Activated T-cell treated with anti-CD3 and anti-CD28 coated beads, Interleukin-2, amount 50 U/mL, for 24 hours (primary cell): ENCODE measurements around the gene COX6A2.

Experiments used
- DNase-seq: peaks from one replicate; pipeline ENCODE4 v3.0.0-alpha.2; 2020
- H3K27ac Mint-ChIP-seq: 2 replicates; pipeline ENCODE4 v1.8.0; 2020; ENCODE audit warnings: mild to moderate bottlenecking, mixed read lengths
- H3K27me3 Mint-ChIP-seq: 2 replicates; pipeline ENCODE4 v1.8.0; 2020; ENCODE audit warnings: mixed read lengths
- H3K36me3 Mint-ChIP-seq: 2 replicates; pipeline ENCODE4 v1.8.0; 2020; ENCODE audit warnings: low read depth, mixed read lengths
- H3K4me1 Mint-ChIP-seq: 2 replicates; pipeline ENCODE4 v1.8.0; 2020; ENCODE audit warnings: low read depth, mixed read lengths
- H3K4me3 Mint-ChIP-seq: 2 replicates; pipeline ENCODE4 v1.8.0; 2020; ENCODE audit warnings: mild to moderate bottlenecking, moderate library complexity, mixed read lengths
- H3K9me3 Mint-ChIP-seq: 2 replicates; pipeline ENCODE4 v1.8.0; 2020; ENCODE audit warnings: mixed read lengths

COX6A2 gene

GRCh38 chr16:31412750-31413149, 15.4 kb downstream of the COX6A2 start:
- H3K4me3 Mint-ChIP-seq, result no peak overlapping the region
- peaks cover 3% of the 10 kb centered on the region for H3K27me3 Mint-ChIP-seq
- H3K27ac Mint-ChIP-seq, result no peak overlapping the region
- H3K4me1 Mint-ChIP-seq, result peaks cover 7% of the 10 kb centered on the region
- H3K36me3 Mint-ChIP-seq, result no peaks in the 10 kb centered on the region
- no peaks in the 10 kb centered on the region for H3K9me3 Mint-ChIP-seq
- no peak for DNase-seq

- DNase-seq, result no peak
- H3K27me3 Mint-ChIP-seq, result peaks cover under 1% of the 10 kb centered on the region
- H3K9me3 Mint-ChIP-seq, result no peaks in the 10 kb centered on the region
- H3K4me3 Mint-ChIP-seq, result no peak overlapping the region
- no peaks in the 10 kb centered on the region for H3K36me3 Mint-ChIP-seq
- H3K27ac Mint-ChIP-seq, result no peak overlapping the region
- peaks cover 7% of the 10 kb centered on the region for H3K4me1 Mint-ChIP-seq
Observed at GRCh38 chr16:31411024-31411844, 16.9 kb downstream of the COX6A2 start.

- no peaks in the 10 kb centered on the region for H3K27me3 Mint-ChIP-seq
- H3K36me3 Mint-ChIP-seq, result no peaks in the 10 kb centered on the region
- H3K4me1 Mint-ChIP-seq, result peaks cover 5% of the 10 kb centered on the region
- DNase-seq, result no peak
- H3K4me3 Mint-ChIP-seq, result no peak overlapping the region
- no peak overlapping the region for H3K27ac Mint-ChIP-seq
- H3K9me3 Mint-ChIP-seq, result no peaks in the 10 kb centered on the region
Observed at GRCh38 chr16:31410082-31410481, 18.1 kb downstream of the COX6A2 start.

GRCh38 chr16:31409433-31409832, 18.7 kb downstream of the COX6A2 start:
- H3K9me3 Mint-ChIP-seq, result no peaks in the 10 kb centered on the region
- no peak overlapping the region for H3K4me3 Mint-ChIP-seq
- H3K36me3 Mint-ChIP-seq, result no peaks in the 10 kb centered on the region
- H3K27ac Mint-ChIP-seq, result no peak overlapping the region
- H3K4me1 Mint-ChIP-seq, result peaks cover under 1% of the 10 kb centered on the region
- no peak for DNase-seq
- no peaks in the 10 kb centered on the region for H3K27me3 Mint-ChIP-seq

GRCh38 chr16:31407406-31407805, 20.8 kb downstream of the COX6A2 start:
- Mint-ChIP-seq H3K27ac (no peak overlapping the region), H3K36me3 (no peaks in the 10 kb centered on the region), H3K9me3 (no peaks in the 10 kb centered on the region), H3K4me1 (peaks cover 8% of the 10 kb centered on the region), H3K4me3 (no peak overlapping the region), H3K27me3 (no peaks in the 10 kb centered on the region)
- no peak for DNase-seq

GRCh38 chr16:31404353-31405064, 23.7 kb downstream of the COX6A2 start:
- Mint-ChIP-seq H3K4me3 (no peak overlapping the region), H3K36me3 (no peaks in the 10 kb centered on the region), H3K27me3 (no peaks in the 10 kb centered on the region), H3K9me3 (peaks cover 4% of the 10 kb centered on the region), H3K27ac (no peak overlapping the region), H3K4me1 (peaks cover 12% of the 10 kb centered on the region)
- DNase-seq, result no peak

- H3K4me3 Mint-ChIP-seq, result no peak overlapping the region
- DNase-seq, result no peak
- peaks cover 10% of the 10 kb centered on the region for H3K9me3 Mint-ChIP-seq
- H3K4me1 Mint-ChIP-seq, result peaks cover 13% of the 10 kb centered on the region
- no peak overlapping the region for H3K27ac Mint-ChIP-seq
- H3K27me3 Mint-ChIP-seq, result no peaks in the 10 kb centered on the region
- no peaks in the 10 kb centered on the region for H3K36me3 Mint-ChIP-seq
Observed at GRCh38 chr16:31403590-31404352, 24.4 kb downstream of the COX6A2 start.

GRCh38 chr16:31402687-31403086, 25.5 kb downstream of the COX6A2 start:
- Mint-ChIP-seq H3K27ac (no peak overlapping the region), H3K4me1 (peaks cover 13% of the 10 kb centered on the region), H3K27me3 (no peaks in the 10 kb centered on the region), H3K36me3 (no peaks in the 10 kb centered on the region), H3K9me3 (peaks cover 12% of the 10 kb centered on the region), H3K4me3 (no peak overlapping the region)
- no peak for DNase-seq

GRCh38 chr16:31401436-31401835, 26.7 kb downstream of the COX6A2 start:
- H3K27ac Mint-ChIP-seq, result no peak overlapping the region
- DNase-seq, result no peak
- H3K4me3 Mint-ChIP-seq, result no peak overlapping the region
- peaks cover 13% of the 10 kb centered on the region for H3K4me1 Mint-ChIP-seq
- peaks cover 12% of the 10 kb centered on the region for H3K9me3 Mint-ChIP-seq
- no peaks in the 10 kb centered on the region for H3K36me3 Mint-ChIP-seq
- no peaks in the 10 kb centered on the region for H3K27me3 Mint-ChIP-seq

GRCh38 chr16:31400191-31400590, 28.0 kb downstream of the COX6A2 start:
- Mint-ChIP-seq H3K27me3 (no peaks in the 10 kb centered on the region), H3K9me3 (peaks cover 12% of the 10 kb centered on the region), H3K36me3 (no peaks in the 10 kb centered on the region), H3K4me3 (no peak overlapping the region), H3K4me1 (peaks cover 13% of the 10 kb centered on the region), H3K27ac (no peak overlapping the region)
- no peak for DNase-seq

GRCh38 chr16:31397701-31398100, 30.5 kb downstream of the COX6A2 start:
- no peak overlapping the region for H3K27ac Mint-ChIP-seq
- H3K27me3 Mint-ChIP-seq, result no peaks in the 10 kb centered on the region
- peaks cover 9% of the 10 kb centered on the region for H3K4me1 Mint-ChIP-seq
- H3K9me3 Mint-ChIP-seq, result peaks cover 12% of the 10 kb centered on the region
- H3K4me3 Mint-ChIP-seq, result no peak overlapping the region
- no peaks in the 10 kb centered on the region for H3K36me3 Mint-ChIP-seq
- DNase-seq, result no peak

GRCh38 chr16:31397096-31397660, 31.0 kb downstream of the COX6A2 start:
- Mint-ChIP-seq H3K9me3 (peaks cover 12% of the 10 kb centered on the region), H3K4me1 (peaks cover 6% of the 10 kb centered on the region), H3K36me3 (no peaks in the 10 kb centered on the region), H3K4me3 (no peak overlapping the region), H3K27me3 (no peaks in the 10 kb centered on the region), H3K27ac (no peak overlapping the region)
- DNase-seq, result no peak

- H3K4me1 Mint-ChIP-seq, result peaks cover 6% of the 10 kb centered on the region
- no peaks in the 10 kb centered on the region for H3K36me3 Mint-ChIP-seq
- DNase-seq, result no peak
- peaks cover 12% of the 10 kb centered on the region for H3K9me3 Mint-ChIP-seq
- H3K27ac Mint-ChIP-seq, result no peak overlapping the region
- no peaks in the 10 kb centered on the region for H3K27me3 Mint-ChIP-seq
- H3K4me3 Mint-ChIP-seq, result no peak overlapping the region
Observed at GRCh38 chr16:31395647-31396046, 32.5 kb downstream of the COX6A2 start.

GRCh38 chr16:31393056-31393455, 35.1 kb downstream of the COX6A2 start, which contains the start of gene ITGAD:
ITGAD (plus strand) TSS chr16:31393335; CDS start chr16:31393361, 26 bp downstream.
- no peak within 1 kb of the TSS for H3K27ac Mint-ChIP-seq
- H3K4me1 Mint-ChIP-seq, result no peaks in the 10 kb centered on the region
- no peaks in the 10 kb centered on the region for H3K9me3 Mint-ChIP-seq
- H3K36me3 Mint-ChIP-seq, result no peaks in the 10 kb centered on the region
- peaks cover 12% of the 10 kb centered on the region for H3K27me3 Mint-ChIP-seq
- no peak for DNase-seq
- no peak within 1 kb of the TSS for H3K4me3 Mint-ChIP-seq
